ENCODE results near the gene GM2A. TPM values are rescaled to one million over a fixed set of nuclear protein-coding genes. Genes with fewer than 3 reads are reported as not detected.
"Not testable (repeated sequence)": the region's sequence is repeated elsewhere in the genome, so short reads cannot be mapped to it uniquely, and the experiment has no call there.

The GM2A gene
- total RNA-seq, 1 experiment from 2014 or later, result 27.6 TPM

GRCh38 chr5:151309821-151310220, 56.8 kb downstream of the GM2A start:
- H3K4me1 ChIP-seq; H3K4me1 Mint-ChIP-seq (ENCODE audit: low read depth, unreplicated experiment); CTCF ChIA-PET; H3K4me3 Mint-ChIP-seq (ENCODE audit: unreplicated experiment); BruUV-seq (replicated peaks); H3K36me3 Mint-ChIP-seq (ENCODE audit: insufficient read depth, unreplicated experiment); H3K27me3 Mint-ChIP-seq (ENCODE audit: insufficient read depth, unreplicated experiment); DNase-seq; H3K36me3 ChIP-seq (ENCODE audit: control insufficient read depth, insufficient read depth, low read length); H3K9me3 ChIP-seq; H3K27me3 ChIP-seq (replicated peaks; ENCODE audit: control insufficient read depth, insufficient read depth, low read length); H3K27ac Mint-ChIP-seq (ENCODE audit: unreplicated experiment); H3K9me3 Mint-ChIP-seq (ENCODE audit: unreplicated experiment); POLR2A ChIA-PET; H3K4me3 ChIP-seq (ENCODE audit: low read depth, low read length): not testable (repeated sequence)
- intact Hi-C loops (cut with micrococcal nuclease; ENCODE audit: unreplicated experiment), result loop anchor here (10.0 kb wide), 1 partner anchor 305 kb away; no protein-coding TSS in a partner anchor

DNA sequence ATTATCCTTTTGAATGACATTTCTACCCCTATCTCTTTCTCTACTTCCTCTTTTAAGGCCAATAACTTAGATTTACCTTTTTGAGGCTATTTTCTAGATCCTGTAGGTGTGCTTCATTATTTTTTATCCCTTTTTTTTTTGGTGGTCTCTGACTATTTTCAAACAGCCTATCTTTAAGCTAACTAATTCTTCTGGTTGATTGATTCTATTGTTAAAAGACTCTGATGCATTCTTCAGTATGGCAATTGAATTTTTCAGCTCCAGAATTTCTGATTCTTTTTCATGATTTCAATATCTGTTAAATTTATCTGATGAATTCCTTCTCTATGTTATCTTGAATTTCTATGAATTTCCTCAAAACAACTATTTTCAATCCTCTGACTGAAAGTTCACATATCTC, 57.9 kb downstream of the GM2A start:
- H3K27ac Mint-ChIP-seq (ENCODE audit: unreplicated experiment), result no peak overlapping the region
- no TSS peak for BruUV-seq (replicated peaks)
- intact Hi-C loops (cut with micrococcal nuclease; ENCODE audit: unreplicated experiment), result loop anchor here (10.0 kb wide), 1 partner anchor 306 kb away; no protein-coding TSS in a partner anchor
- no peak overlapping the region for H3K4me3 Mint-ChIP-seq (ENCODE audit: unreplicated experiment)
- no peak for DNase-seq
- Histone ChIP-seq H3K4me1 (peaks cover 8% of the 10 kb centered on the region; the same call in 1 of the 2 replicates), H3K27me3 (replicated peaks; ENCODE audit: control insufficient read depth, insufficient read depth, low read length) (no peaks in the 10 kb centered on the region), H3K36me3 (ENCODE audit: control insufficient read depth, insufficient read depth, low read length) (no peaks in the 10 kb centered on the region), H3K9me3 (no peaks in the 10 kb centered on the region), H3K4me3 (ENCODE audit: low read depth, low read length) (no peak overlapping the region)
- H3K27me3 Mint-ChIP-seq (ENCODE audit: insufficient read depth, unreplicated experiment), result peaks cover 4% of the 10 kb centered on the region
- no peaks in the 10 kb centered on the region for H3K36me3 Mint-ChIP-seq (ENCODE audit: insufficient read depth, unreplicated experiment)
- no peaks in the 10 kb centered on the region for H3K9me3 Mint-ChIP-seq (ENCODE audit: unreplicated experiment)
- ChIA-PET POLR2A (no interaction called here), CTCF (no interaction called here)
- peaks cover 10% of the 10 kb centered on the region for H3K4me1 Mint-ChIP-seq (ENCODE audit: low read depth, unreplicated experiment)
- no peak for TF ChIP-seq CTCF (IDR thresholded peaks at IDR 0.05; ENCODE audit: insufficient read depth in 1 of 2, low read depth in 1 of 2, low read length in 1 of 2, severe bottlenecking in 1 of 2, unreplicated experiment in 1 of 2)

GRCh38 chr5:151312756-151313324, 59.9 kb downstream of the GM2A start:
- Histone ChIP-seq H3K36me3 (ENCODE audit: control insufficient read depth, insufficient read depth, low read length) (no peaks in the 10 kb centered on the region), H3K9me3 (no peaks in the 10 kb centered on the region), H3K4me3 (ENCODE audit: low read depth, low read length) (no peak overlapping the region), H3K4me1 (peaks cover 8% of the 10 kb centered on the region; the same call in 1 of the 2 replicates), H3K27me3 (replicated peaks; ENCODE audit: control insufficient read depth, insufficient read depth, low read length) (no peaks in the 10 kb centered on the region)
- Mint-ChIP-seq H3K9me3 (ENCODE audit: unreplicated experiment) (no peaks in the 10 kb centered on the region), H3K4me3 (ENCODE audit: unreplicated experiment) (no peak overlapping the region), H3K27ac (ENCODE audit: unreplicated experiment) (no peak overlapping the region), H3K27me3 (ENCODE audit: insufficient read depth, unreplicated experiment) (peaks cover 2% of the 10 kb centered on the region), H3K4me1 (ENCODE audit: low read depth, unreplicated experiment) (peaks cover 13% of the 10 kb centered on the region), H3K36me3 (ENCODE audit: insufficient read depth, unreplicated experiment) (no peaks in the 10 kb centered on the region)
- no peak for DNase-seq
- POLR2A ChIA-PET, result no interaction called here
- CTCF ChIA-PET, result no interaction called here
- no TSS peak for BruUV-seq (replicated peaks)
- TF ChIP-seq CTCF (IDR thresholded peaks at IDR 0.05; ENCODE audit: insufficient read depth in 1 of 2, low read depth in 1 of 2, low read length in 1 of 2, severe bottlenecking in 1 of 2, unreplicated experiment in 1 of 2), result no peak
- intact Hi-C loops (cut with micrococcal nuclease; ENCODE audit: unreplicated experiment), result loop anchor here (10.0 kb wide), 1 partner anchor 308 kb away; no protein-coding TSS in a partner anchor
